HG03135 (cell line): ENCODE results near the gene FAM171A2.
"Not testable (repeated sequence)": the region's sequence is repeated elsewhere in the genome, so short reads cannot be mapped to it uniquely, and the experiment has no call there.

Source experiments
- ATAC-seq: cut with Tn5 transposase; IDR thresholded peaks from one replicate; pipeline ENCODE4 v1.9.1; 2021; ENCODE audit warnings: mild to moderate bottlenecking, moderate library complexity; ENCODE audit not compliant: unreplicated experiment

FAM171A2 gene

GRCh38 chr17:44383861-44384260 is 20.2 kb upstream of the FAM171A2 start:
- no peak for ATAC-seq

GRCh38 chr17:44383363-44383762 is 19.7 kb upstream of the FAM171A2 start:
- ATAC-seq, result no peak

- ATAC-seq, result no peak
These were observed 19.3 kb upstream of the FAM171A2 start for GRCh38 chr17:44382917-44383316.

DNA sequence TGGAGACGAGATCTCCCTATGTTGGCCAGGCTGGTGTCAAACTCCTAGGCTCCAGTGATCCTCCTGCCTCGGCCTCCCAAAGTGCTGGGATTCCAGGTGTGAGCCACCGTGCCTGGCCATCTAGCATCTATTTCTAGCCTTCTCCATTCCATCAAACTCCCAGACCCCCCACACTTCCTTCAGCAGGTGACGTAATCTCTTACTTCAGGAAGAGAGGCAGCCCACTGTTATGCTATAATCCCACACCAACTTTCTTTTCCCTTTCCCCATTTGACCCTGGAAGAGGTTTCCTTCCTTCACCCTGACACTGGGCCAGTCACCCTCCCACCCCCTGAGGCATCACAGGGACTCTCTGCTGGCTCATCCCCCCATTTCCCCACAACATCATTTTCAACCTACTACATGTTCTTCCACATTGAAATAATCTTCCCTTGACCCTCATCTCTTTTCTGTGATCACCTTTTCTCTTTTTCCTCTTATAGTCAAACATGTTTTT is 18.2 kb upstream of the FAM171A2 start:
- no peak for ATAC-seq

- no peak for ATAC-seq
These were observed 17.1 kb upstream of the FAM171A2 start for GRCh38 chr17:44380767-44381166.

GRCh38 chr17:44379887-44380286 is 16.2 kb upstream of the FAM171A2 start:
- ATAC-seq, result no peak

DNA sequence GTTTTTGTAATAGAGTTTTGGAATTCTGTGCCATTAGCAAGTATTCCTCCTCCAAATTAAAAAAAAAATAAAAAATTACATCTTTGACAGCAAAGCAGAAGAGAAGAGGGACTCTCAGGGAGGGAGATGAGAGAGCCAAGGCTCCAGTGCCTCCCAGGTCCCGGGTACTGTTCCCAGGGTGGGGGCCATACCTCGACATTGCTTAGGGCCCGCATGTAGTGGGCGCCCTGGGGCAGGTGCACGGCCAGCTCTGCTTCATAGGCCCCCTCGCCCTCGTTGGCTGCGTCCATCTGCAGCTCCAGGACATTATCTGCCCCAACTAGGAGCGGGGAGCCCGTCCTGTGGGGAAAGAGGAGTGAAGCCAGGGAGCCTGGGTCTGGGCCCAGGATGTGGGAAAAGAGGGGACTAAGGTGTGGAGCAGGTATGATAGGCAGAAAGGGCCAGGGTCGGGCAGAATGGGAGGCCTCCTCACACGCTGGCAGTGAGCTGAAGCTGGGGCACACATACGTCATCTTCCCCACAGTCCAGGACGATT is 14.6 kb upstream of the FAM171A2 start:
- no peak for ATAC-seq

- no peak for ATAC-seq
These were observed 13.1 kb upstream of the FAM171A2 start for GRCh38 chr17:44376779-44377178.

DNA sequence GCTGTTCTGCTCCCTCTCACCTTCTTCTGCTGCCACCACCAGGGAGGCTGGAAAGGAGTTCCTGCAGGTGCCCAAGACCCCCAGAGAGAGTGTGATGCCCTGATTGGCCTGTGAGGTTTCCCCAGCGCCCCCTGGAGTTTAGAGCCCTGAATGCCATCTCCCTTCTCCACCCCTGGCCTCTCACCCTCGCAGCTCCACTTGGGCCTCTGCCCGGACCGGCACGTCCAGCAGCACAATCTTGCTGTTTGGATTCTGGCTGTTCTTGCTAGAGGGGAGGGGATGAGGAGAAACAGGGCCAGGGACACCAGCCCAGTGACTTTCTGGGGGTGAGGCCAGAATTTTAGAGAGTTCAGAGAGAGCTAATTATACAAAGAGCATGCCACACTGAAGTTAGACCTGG is 12.5 kb upstream of the FAM171A2 start:
- ATAC-seq, result no peak

GRCh38 chr17:44375196-44376017 is 11.8 kb upstream of the FAM171A2 start:
- no peak for ATAC-seq

DNA sequence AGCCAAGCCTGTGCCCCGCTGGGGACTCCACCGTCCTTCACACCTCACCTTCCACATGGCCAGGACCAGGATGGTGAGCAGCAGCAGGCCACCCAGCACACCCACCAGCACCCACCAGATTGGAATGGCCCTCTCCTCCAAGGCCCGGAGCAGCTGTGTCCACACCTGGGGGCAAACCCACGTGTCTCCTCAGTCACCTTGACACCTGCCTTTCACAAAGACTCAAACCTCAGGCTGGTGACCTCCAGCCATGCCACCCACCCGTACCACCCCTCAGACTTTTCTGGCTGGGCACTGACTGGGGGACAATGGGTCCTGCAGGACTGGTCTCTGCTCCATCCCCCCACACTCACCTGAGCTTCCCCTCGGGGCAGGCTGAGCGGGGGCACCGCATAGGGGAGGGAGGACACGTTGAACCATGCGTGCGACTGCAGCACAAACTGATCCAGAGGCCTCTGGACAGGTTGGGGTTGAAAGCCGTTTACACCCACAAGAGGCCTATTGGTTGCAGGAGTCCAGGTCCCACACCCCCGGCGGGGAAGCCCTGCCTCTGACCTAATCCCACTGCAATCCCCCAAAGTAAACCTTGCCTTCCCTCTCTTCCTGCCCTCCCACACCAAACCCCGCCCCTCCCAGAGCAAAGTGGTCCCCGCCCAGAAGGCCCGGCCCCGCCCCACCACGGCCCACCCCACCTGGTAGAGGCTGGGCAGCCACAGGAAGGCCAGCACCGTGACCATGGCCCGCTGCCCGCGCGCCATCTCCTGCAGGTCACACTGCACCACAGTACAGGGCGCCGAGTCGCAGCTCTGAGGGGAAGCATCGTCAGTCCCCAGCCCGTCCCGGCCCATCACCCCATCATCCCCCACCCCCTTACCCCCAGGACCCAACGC is 10.9 kb upstream of the FAM171A2 start:
- no peak for ATAC-seq

GRCh38 chr17:44372036-44372435 is 8.4 kb upstream of the FAM171A2 start:
- no peak for ATAC-seq

GRCh38 chr17:44369414-44370023 is 5.9 kb upstream of the FAM171A2 start:
- ATAC-seq, result not testable (repeated sequence)

- ATAC-seq, result not testable (repeated sequence)
These were observed 5.0 kb upstream of the FAM171A2 start for GRCh38 chr17:44368391-44369243.

DNA sequence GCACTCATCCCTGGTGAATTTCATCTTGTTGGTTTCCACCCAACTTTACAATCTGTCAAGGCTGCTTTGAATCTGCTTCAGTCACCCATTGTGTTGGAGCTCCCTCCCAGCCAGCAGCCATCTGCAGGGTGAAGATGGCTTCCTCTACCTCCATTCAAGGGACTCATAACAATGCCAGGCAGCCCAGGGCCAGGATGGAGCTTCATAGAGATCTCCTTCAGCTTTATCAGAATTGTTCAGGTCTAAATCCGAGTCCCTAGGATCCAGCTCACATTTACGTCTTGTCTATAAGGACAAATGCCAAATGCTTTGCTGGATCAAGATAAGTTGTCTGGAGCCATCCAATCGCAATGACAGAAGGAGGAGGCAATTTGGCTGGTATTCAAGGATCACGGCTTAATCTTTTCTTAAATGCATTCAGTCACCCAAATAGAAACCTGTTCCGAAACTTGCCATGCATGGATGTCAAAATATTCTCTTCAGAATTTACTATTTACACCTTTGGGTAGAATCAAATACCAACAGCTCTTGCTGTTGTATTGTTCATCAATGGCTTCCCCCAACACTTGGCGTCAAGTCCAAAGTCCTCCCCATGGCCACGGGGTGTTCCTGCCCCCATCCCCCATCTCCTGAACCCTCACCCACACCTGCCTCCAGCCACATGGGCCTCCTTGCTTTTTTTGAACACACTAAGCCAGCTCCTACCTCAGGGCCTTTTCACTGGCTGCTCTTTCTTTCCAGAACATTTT is 3.8 kb upstream of the FAM171A2 start:
- ATAC-seq, result no peak

DNA sequence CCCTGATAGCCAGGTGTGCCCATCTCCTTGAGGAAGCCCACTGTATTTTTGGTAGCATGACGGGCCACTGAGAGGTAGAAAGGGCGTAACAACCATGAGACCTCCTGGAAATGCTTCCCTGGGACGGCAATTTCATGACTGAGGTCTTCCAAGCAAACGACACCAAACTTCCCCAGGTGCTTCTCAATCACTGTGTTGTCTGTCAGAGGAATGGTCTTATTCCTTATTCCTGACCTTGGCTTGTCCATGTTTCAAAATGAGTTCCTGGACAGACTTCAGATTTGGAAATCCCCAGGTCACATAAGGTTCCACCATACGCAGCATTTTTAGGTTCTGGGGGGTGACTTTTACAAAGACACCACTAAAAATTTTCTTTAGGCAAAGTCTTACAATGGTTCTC is 1.4 kb upstream of the FAM171A2 start:
- not testable (repeated sequence) for ATAC-seq

- no peak for ATAC-seq
These were observed 572 bp downstream of the FAM171A2 start for GRCh38 chr17:44362949-44363612.

- no peak for ATAC-seq
These were observed 1.1 kb downstream of the FAM171A2 start for GRCh38 chr17:44362459-44362948.
